GM21528 (cell line): ENCODE measurements around the gene FAM200B.

Source experiments
- ATAC-seq: cut with Tn5 transposase; IDR thresholded peaks from one replicate; pipeline ENCODE4 v1.9.1; 2021; ENCODE audit warnings: mild to moderate bottlenecking, moderate library complexity; ENCODE audit not compliant: unreplicated experiment, low FRiP score

Gene FAM200B

DNA sequence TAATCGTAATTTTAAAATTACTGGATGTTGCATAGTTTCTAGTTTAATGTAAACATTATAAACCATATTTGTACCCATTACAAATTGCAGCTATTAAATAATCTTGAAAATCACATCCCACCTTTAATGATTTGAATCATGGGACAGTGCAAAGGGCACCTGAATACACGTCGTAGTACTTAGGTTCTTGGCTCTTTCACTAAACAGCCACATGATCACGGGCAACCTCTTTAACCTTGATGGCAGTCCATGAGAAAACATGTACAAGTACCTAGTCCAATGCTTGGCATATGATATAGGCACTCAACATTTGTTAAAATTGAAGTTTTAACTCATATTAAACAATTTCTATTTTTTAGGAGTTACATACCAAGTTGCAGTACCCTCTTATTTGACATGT, 14.6 kb upstream of the FAM200B start:
- no peak for ATAC-seq

DNA sequence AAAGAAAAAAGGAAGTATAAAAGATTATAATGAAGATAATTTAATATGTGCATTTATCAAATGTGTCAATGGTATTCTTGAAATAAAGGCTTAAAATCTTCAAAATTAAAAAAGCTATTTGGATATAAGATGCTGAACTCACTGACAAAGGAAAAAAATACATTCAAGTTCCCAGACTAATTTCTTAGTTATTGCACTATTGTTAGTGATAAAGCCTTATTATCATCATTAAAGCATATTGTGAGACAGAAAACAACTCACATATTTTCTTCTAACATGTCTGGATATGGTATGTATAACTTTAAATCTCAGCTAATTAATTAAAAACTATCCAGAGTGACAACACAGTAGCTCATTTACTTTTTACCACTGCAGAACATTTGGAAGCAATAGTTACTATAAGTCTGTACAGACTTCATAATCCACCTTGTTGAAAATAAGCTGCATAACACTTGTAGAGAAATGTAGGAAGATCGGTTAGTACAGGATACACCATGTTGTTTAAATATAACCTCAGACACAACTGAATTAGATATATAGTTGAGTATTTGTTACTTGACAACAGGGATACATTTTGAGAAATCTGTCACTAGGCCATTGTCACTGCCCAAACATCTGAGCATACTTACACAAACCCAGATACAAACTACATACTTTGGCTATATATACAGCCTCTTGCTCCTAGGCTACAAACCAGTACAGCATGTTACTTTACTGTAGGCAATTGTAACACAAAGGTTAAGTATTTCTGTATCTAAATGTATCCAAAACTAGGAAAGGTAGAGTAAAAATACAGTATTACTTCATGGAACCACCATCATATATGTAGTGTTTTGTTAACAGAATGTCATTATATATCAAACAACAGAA, 12.8 kb upstream of the FAM200B start:
- no peak for ATAC-seq

DNA sequence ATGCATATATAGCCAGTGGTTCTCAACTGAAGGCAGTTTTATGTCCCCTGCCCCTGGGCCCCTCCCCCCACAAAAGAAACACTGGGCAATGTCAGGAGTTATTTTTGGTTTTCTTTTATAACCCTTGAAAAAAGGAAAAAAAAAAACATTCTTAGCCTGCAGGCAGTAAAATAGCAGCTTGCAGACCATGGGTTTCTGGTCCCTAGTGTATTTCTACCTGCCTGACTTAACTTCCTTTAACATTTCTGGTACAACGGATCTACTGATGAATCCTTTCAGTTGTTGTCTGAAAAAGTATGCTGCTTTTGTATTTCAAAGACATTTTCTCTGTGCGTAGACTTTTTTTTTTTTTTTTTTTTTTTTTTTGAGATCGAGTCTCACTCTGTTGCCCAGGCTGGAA, 11.1 kb upstream of the FAM200B start:
- ATAC-seq: no peak

DNA sequence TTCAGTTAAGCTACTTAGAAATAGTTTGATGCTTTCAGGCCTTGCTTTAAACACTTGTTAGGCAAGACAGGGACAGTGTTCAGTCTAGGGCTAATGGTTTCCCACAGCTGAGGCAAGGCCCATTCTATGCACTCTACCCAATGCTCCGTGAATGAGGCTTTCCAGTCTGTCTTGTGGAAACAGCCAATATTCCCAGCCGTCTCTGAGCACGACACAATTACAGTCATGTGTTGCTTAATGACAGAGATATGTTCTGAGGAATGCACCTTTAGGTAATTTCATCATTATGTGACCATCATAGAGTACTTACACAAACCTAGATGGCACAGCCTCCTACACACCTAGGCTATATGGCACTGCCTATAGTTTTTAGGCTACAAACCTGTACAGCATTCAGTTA, 9.5 kb upstream of the FAM200B start:
- ATAC-seq: no peak

DNA sequence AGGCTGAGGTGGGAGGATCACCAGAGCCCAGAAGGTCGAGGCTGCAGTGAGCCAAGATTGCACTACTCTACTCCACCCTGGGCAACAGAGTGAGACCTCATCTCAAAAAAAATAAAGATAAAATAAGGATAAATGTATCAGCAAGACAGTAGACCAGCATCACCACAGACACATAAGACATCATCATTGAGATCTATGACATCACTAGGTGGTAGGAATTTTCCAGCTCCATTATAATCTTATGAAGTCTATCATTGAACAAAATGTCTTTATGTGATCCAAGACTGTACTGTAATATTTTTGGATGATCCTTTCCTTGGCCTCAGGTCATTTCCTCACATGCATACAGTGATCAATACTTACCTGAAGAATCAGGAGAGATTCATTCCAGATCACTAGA, 8.3 kb upstream of the FAM200B start:
- ATAC-seq: no peak

DNA sequence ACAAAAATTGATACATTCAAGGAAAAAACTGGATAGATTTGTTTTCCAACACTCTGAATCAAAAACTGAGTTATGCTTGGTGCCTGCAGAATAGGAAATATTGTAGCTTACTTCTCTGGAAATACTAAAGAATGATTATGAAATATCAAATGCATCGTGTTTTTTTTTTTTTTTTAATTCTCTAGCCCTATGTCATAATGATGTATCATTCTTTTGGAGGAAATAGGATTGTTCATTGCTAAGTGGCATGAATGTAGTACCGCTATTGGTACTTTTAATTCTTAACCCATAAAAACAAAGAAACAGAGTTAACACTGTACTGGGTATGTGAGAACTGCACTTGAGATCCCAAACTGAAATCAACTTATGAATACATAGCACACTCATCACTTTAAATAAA, 7.6 kb upstream of the FAM200B start:
- no peak for ATAC-seq

DNA sequence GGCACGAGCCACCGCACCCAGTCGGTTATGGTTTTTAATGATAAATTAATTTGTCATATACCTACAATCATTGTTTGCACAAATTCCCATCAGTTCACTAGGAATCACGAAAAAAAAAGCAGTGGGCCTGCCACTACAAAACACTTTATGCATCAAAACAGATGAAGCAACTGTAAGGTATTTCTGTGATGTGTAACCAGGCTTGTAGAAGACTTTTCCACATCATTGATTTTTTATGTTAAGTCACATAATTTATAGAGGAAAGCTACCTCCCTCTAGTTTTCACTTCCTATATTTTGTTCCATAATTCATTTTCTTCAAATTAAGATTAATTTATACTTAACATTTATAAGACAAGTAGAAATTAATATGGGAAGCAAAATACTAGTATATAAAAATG, 6.7 kb upstream of the FAM200B start:
- no peak for ATAC-seq

DNA sequence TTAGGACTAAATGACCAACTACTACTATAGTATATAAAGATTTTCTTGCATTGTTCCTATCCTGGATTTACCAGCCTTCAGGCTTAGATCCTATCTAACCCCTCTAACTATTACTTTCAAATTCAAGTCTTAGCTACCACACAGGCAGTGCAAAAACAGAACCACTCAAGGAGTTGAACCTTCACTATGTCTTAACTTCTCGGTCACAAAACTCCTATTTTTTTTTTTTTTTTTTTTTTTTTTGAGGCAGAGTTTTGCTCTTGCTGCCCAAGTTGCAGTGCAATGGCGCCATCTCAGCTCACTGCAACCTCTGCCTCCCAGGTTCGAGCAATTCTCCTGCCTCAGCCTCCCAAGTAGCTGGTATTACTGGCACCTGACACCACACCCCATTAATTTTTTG, 6.3 kb upstream of the FAM200B start:
- ATAC-seq: no peak

DNA sequence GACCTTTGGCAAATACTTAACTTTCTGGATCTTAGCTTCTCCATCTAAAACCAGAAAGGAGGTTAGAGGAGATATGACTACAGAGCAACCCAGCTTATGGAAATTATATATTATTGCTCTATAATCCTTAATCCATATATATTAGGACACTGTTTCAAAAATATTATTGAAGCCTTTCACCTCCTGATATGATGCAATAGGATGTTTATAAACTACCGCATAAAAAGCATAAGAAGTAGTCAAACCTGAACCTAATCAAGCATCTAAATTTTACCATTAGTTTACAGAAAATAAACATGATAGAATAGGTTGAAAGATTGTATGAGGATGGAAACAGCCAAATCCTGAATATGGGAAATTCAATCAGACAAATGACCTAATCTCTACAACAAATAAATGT, 5.6 kb upstream of the FAM200B start:
- no peak for ATAC-seq

DNA sequence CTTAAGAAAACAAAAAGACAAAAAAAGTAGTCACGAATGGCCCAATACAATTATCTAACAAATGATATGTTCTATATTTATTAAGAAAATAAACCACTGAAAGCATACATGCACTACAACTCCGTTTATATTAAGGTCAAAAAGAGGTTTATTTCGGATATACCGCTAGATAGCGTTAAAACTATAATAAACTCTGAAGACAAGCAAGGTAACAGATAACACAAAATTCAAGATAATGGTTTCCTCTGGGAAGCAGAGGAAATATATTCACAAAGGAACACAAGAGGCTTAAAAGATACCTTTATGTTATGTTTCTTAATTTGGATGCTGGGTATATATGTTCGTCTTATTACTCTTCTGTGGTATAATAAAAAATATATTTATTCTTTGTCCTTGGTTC, 4.7 kb upstream of the FAM200B start:
- no peak for ATAC-seq

DNA sequence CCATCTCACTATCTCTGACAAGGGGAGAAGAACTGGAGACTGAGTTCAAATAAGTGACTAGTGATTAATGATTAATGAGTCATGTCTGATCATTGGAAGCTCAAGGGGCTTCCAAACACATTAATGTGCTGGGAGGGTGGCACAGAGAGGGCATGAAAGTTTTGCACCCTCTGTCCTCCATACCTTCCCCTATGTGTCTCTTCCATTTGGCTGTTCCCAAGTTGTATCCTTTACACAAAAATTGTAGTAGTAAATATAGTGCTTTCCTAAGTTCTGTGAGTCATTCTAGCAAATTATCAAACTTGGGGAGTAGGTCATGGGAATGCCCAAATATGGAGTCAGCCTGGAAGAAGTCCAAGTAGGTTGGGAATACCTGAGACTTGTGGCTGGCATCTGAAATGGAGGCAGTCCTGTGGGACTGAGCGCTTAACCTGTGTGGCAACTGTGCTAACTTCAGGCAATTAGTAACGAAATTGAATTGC, 4.1 kb upstream of the FAM200B start:
- ATAC-seq: no peak

DNA sequence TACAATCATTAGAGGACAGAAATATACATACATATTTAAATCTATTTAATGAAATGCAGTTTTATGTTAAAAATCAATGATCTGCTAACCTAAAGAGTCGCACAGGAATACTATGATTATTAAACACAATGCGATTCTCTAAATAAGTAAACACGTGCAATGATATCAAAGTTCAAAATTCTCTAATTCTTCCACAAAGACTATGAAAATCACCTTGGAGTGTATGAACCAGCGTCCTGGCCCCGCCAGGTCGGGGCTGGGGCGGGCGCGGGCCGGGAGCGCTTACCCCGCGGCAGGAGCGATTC, 608 bp upstream of the FAM200B start:
- no peak for ATAC-seq

DNA sequence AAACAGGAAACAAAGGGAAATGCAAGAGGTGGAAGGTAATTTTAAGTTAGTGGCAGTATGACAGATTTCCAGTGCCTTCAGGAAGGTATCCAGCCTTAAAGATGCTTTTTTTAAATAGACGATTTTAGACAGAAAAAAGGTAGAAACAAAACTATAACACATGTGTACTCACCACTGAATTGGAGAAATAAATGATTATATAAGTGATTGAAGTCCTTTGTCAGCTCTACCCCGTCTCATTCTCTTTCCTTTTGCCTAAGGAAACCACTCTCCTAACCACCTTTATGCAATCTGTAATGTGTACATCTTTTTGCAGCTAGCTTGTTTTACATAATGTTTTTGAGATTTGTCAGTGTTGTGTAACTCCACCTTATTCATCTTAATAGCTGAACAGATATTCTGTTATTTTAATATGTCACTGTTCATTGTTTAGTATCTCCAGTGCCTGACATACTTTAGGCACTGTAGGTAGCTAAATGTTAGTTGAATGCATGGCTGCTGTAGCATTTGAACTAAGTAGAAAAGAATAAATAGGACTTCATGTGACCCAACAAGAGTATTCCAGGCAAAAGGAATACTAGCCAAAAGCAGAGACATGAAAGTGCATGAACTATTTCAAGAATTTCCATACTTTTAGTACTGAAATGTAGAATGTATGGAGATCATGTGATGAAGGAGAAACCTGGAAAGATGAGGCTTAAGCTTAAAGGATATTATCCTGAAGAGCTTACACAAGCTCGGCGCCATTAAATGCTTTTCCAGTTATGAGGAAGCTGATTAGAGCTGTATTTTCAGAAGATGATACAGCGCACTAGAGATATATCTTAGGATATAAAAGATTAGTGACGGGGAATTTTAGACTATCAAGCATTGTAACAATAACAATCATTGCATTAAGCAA, 865 bp downstream of the FAM200B start:
- no peak for ATAC-seq

DNA sequence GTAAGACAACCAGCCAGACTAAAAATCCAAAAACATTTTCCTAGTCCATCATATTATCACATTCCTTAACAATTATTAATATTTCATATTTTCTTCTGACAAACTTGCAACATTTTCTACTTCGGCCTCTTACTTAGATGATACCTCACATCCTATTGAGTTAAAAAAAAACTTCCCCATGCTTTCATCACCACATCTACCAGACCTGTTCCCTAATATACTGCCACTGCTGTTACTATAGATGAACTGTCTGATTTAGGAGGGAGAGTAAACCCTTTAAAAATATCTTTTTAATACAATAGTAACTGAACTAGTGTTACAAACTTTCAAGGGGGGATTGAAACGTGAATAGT, 1.5 kb downstream of the FAM200B start:
- ATAC-seq: no peak

DNA sequence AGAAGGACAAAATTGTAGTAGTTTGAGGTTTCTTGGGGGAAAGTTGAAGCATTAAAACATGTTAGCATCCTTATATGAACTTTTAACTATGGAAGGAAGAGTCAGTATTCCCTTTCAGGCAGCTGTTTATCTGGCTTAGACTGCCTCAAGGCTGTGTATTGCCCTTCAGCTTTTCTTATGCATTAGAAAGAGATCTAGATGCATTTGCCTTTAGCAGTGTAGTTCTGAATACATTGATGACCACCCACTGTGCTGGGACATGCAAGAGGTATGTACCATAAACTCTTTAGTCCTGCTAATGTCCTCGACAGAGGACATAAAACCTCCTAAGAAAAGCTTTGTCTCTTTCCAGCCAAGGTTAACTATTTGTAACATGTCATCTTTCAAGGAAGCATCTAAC, 2.9 kb downstream of the FAM200B start:
- no peak for ATAC-seq

DNA sequence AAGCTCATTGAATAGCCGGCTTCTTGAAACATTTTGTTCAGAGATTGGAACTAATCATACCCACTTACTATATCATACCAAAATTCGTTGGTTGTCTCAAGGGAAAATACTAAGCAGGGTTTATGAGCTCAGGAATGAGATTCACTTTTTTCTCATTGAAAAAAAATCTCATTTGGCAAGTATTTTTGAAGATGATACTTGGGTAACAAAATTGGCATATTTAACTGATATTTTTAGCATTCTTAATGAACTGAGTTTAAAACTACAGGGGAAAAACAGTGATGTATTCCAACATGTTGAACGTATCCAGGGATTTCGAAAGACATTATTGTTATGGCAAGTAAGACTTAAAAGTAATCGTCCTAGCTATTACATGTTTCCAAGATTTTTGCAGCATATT, 6.4 kb downstream of the FAM200B start:
- no peak for ATAC-seq

DNA sequence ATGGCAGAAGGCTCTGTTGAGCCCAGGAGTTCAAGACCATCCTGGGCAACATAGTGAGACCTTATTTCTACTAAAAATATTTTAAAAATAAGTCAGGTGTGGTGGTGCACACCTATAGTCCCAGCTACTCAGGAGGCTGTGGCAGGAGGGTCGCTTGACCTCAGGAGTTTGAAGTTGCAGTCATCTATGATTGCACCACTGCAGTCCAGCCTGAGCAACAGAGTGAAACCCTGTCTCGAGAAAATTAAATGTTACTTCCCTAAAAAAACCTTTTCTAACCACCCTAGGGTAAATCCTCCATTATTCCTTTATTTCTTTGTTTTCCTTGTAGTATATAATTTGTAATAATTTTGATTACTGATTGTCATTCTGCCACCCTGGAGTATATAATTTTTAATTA, 7.9 kb downstream of the FAM200B start:
- ATAC-seq: no peak

DNA sequence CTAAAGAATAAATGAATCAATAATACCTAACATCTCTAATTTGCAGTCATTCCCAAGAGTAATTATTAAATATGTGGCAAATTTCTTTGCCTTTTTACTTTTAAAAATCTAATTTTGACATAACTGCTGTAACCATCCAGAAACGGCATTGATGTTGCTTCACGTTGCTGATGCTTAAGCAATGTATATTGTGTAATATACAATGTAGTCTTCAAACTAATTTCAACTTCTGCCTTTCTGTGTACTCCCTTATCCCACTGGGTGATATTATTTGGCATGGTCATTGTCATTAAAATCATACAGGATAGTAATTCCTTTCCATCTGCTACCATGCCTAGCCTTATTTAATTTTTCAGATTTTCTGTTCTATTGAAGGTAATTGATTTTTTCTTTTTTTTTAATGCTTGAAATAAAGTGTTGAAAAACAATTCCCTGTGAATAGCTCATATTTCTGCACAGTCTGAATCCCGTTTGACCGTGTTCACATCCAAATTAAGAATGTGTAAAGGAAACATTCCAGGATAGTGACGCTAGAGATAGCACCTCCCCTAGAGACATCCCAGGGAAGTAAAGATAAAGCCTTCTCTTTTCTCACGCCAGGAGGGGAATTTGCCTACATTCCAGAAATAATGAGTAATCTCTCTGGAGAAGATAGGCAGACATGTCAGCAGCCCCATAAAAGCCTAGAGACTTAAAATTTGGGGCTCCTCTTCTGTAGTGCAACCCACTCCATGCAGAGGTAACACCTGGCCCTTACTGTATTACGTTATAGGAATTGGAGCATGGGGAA, 8.6 kb downstream of the FAM200B start:
- ATAC-seq: no peak

DNA sequence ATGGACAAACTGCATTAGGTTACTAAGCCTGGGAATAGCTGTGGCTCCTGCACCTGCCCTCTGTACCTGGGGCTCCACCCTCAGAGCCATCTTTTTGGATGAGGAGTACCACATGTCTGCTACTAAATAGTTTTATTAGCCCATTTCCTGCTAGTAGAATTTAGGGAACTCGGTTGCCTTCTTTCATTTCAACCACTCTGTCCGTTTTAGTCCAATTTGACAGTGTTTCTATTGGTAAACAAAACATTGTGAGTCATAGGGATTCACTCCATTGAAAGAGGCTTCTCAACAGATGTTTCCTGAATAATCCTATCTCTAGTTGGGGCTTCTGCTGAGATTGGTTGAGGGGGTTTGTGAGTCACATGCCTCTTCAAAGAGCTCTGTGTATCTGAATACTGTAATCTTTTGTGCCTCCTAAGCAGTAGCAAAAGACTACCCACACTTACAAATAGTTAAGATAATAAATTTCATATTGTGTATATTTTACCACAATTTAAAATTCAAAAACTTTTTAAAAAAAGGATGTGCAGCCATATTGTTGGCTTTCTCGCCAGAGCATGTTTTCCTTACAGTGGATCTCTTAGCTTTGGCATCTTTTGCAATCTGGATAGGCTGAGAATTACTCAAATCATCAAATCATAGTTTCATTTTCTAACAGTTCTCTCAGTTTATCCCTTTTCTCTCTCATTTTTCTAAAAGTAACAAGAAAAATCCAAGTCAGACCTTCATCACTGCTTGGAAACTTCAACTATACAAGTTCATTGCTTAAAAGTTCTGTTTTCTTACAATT, 9.9 kb downstream of the FAM200B start:
- no peak for ATAC-seq

DNA sequence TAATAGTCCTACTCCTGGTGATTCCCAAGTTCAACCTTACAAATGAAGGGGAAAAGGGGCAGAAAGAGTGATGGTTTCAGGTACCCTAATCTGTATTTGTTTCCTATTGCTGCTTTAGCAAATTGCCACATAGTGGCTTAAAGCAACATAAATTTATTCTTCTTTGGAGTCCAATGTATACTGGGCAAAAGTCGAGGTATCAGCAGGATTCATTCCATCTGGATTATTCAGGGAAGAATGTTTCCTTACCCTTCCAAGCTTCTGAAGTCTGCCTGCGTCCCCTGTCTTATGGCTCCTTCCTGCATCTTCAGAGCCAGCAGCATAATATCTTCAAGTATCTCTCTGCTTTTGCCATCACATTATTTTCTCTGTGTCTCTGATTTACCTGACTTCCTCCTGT, 11.0 kb downstream of the FAM200B start:
- no peak for ATAC-seq
